GM21528 (cell line): Measurements from ENCODE around the gene RERE.
A peak's percentile ranks its signal among the peaks of the same experiment; 100 is the strongest.

ENCODE experiments used
- ATAC-seq: cut with Tn5 transposase; IDR thresholded peaks from one replicate; pipeline ENCODE4 v1.9.1; 2021; ENCODE audit warnings: mild to moderate bottlenecking, moderate library complexity; ENCODE audit not compliant: unreplicated experiment, low FRiP score

Gene RERE

GRCh38 chr1:8438489-8438888 is 379.0 kb downstream of the RERE start:
- no peak for ATAC-seq

GRCh38 chr1:8437347-8437746 is 380.1 kb downstream of the RERE start:
- no peak for ATAC-seq

GRCh38 chr1:8435569-8436071 is 381.8 kb downstream of the RERE start:
- ATAC-seq, result no peak

- ATAC-seq, result no peak
Measured at GRCh38 chr1:8434101-8434500, 383.3 kb downstream of the RERE start.

GRCh38 chr1:8431784-8432183 is 385.7 kb downstream of the RERE start:
- ATAC-seq, result no peak

- ATAC-seq, result no peak
Measured at GRCh38 chr1:8431019-8431418, 386.4 kb downstream of the RERE start.

- ATAC-seq, result no peak
Measured at GRCh38 chr1:8430476-8430875, 387.0 kb downstream of the RERE start.

GRCh38 chr1:8429549-8430110 is 387.8 kb downstream of the RERE start:
- ATAC-seq, result no peak

GRCh38 chr1:8428441-8428840 is 389.0 kb downstream of the RERE start:
- no peak for ATAC-seq

- no peak for ATAC-seq
Measured at GRCh38 chr1:8427986-8428385, 389.5 kb downstream of the RERE start.

GRCh38 chr1:8427493-8427892 is 389.9 kb downstream of the RERE start:
- peak; percentile 41 for ATAC-seq

- peak; percentile 4 for ATAC-seq
Measured at GRCh38 chr1:8426996-8427395, 390.4 kb downstream of the RERE start.

- no peak for ATAC-seq
Measured at GRCh38 chr1:8425781-8426161, 391.7 kb downstream of the RERE start.

GRCh38 chr1:8425150-8425780 is 392.2 kb downstream of the RERE start:
- no peak for ATAC-seq

GRCh38 chr1:8424539-8425116 is 392.8 kb downstream of the RERE start:
- peak; percentile 30 for ATAC-seq

- peak; percentile 42 for ATAC-seq
Measured at GRCh38 chr1:8423692-8424538, 393.5 kb downstream of the RERE start.

GRCh38 chr1:8423269-8423691 is 394.2 kb downstream of the RERE start:
- ATAC-seq, result no peak

- ATAC-seq, result no peak
Measured at GRCh38 chr1:8422510-8423268, 394.8 kb downstream of the RERE start.

- ATAC-seq, result no peak
Measured at GRCh38 chr1:8421721-8422120, 395.7 kb downstream of the RERE start.

- no peak for ATAC-seq
Measured at GRCh38 chr1:8420318-8420717, 397.1 kb downstream of the RERE start.
